Measurements from ENCODE around the gene FAM124B.
A peak's percentile ranks its signal among the peaks of the same experiment; 100 is the strongest.
"Not testable (repeated sequence)": the region's sequence is repeated elsewhere in the genome, so short reads cannot be mapped to it uniquely, and the experiment has no call there.

The FAM124B gene

DNA sequence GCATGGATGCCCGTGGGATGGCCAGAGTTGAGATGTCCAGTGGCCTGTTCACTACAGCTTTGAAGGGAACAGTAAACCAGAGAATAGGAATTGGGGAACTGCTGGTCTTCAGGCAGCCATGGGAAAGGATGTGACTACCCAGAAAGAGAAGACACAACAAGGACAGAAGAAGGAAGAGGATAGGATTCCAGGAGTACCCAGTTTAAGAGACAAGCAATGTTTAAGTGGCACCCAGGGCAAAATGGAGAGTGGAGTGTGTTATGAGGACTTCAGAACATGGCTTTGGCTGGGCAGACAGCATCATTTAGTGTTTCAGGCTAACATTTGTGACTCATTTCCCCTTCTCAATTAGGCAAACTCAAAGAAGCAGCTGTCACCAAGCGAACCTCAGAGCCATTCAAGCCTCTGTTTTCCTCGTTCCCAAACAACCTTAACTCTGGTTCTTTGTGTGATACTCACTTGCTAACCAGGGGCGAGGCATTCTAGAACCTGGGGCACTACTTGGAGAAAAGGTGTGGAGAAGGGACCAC lies 4.0 kb upstream of the FAM124B start:
- Histone ChIP-seq H3K4me3 (no peak overlapping the region), H3K9me3 (no peaks in the 10 kb centered on the region), H3K27me3 (ENCODE audit: low read depth) (no peaks in the 10 kb centered on the region), H3K36me3 (replicated peaks) (no peaks in the 10 kb centered on the region), H3K4me1 (peaks cover 9% of the 10 kb centered on the region)
- in situ Hi-C loops (cut with MboI; ENCODE audit: low sequenced_read_pairs) = no loop called here
- no peak for DNase-seq (ENCODE audit: low spot score in 2 of 2)

DNA sequence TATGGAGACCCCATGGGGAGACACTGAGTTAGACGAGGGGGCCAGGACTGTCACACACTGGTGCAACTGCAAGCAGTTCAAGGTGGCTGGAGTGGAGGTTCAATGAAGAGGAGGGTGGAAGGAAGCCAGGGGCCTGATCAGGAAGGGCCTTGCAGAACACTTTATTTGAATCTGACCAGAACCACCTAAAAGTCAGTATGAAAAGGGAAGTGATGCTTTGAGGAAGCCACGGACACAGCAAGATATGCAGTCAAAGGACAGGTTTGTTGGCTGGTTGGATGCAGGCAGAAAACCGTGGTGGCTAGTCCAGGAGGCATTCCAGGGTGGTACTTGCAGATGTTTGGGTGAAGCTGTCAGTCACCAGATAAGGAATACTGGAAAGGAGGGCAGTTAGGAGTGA lies 3.5 kb upstream of the FAM124B start:
- no peak overlapping the region for H3K4me3 ChIP-seq
- H3K4me1 ChIP-seq = peaks cover 14% of the 10 kb centered on the region
- in situ Hi-C loops (cut with MboI; ENCODE audit: low sequenced_read_pairs) = no loop called here
- DNase-seq (ENCODE audit: low spot score in 2 of 2) = no peak
- H3K36me3 ChIP-seq (replicated peaks) = no peaks in the 10 kb centered on the region
- H3K9me3 ChIP-seq = no peaks in the 10 kb centered on the region
- H3K27me3 ChIP-seq (ENCODE audit: low read depth) = no peaks in the 10 kb centered on the region

DNA sequence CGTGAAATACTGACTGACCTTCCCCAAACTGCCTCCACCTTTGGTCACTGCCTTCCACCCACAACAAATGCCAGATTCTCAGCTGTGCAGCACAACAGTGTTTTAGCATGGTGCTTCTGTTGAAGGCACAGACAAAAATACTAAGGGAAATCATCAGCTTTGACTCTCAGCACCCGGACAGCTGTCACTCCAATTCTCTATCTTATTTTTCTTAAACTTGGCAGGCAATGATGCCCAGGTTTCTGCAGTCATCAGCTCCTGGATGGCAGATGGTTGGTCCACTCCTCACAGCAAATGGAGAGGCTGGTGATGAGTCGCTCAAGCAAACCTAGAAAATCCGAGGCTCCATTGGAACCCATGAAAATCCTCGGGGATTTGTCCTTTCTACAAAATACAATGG lies 2.9 kb upstream of the FAM124B start:
- Histone ChIP-seq H3K36me3 (replicated peaks) (no peaks in the 10 kb centered on the region), H3K9me3 (no peaks in the 10 kb centered on the region), H3K4me3 (no peak overlapping the region), H3K27me3 (ENCODE audit: low read depth) (no peaks in the 10 kb centered on the region), H3K4me1 (peaks cover 19% of the 10 kb centered on the region)
- DNase-seq (ENCODE audit: low spot score in 2 of 2) = no peak
- in situ Hi-C loops (cut with MboI; ENCODE audit: low sequenced_read_pairs) = no loop called here

DNA sequence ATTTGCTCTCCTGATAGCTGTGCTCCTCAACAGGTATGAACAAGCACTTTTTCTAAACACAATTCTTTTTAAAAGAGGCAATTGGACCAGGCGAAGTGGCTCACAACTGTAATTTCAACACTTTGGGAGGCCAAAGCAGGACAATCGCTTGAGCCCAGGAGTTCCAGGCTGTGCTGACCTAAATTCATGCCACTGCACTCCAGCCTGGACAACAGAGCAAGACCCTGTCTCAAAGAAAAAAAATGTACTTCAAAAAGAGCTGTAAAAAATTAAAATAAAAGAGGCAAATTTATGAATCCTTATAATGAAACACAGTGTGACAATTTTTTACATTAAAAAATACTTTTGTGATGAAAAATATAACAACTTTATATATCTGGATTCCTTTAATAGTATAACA lies 1.8 kb upstream of the FAM124B start:
- no peak for DNase-seq (ENCODE audit: low spot score in 2 of 2)
- Histone ChIP-seq H3K9me3 (no peaks in the 10 kb centered on the region), H3K36me3 (replicated peaks) (no peaks in the 10 kb centered on the region), H3K27me3 (ENCODE audit: low read depth) (no peaks in the 10 kb centered on the region), H3K4me1 (peaks cover 19% of the 10 kb centered on the region), H3K4me3 (no peak overlapping the region)
- in situ Hi-C loops (cut with MboI; ENCODE audit: low sequenced_read_pairs) = no loop called here

DNA sequence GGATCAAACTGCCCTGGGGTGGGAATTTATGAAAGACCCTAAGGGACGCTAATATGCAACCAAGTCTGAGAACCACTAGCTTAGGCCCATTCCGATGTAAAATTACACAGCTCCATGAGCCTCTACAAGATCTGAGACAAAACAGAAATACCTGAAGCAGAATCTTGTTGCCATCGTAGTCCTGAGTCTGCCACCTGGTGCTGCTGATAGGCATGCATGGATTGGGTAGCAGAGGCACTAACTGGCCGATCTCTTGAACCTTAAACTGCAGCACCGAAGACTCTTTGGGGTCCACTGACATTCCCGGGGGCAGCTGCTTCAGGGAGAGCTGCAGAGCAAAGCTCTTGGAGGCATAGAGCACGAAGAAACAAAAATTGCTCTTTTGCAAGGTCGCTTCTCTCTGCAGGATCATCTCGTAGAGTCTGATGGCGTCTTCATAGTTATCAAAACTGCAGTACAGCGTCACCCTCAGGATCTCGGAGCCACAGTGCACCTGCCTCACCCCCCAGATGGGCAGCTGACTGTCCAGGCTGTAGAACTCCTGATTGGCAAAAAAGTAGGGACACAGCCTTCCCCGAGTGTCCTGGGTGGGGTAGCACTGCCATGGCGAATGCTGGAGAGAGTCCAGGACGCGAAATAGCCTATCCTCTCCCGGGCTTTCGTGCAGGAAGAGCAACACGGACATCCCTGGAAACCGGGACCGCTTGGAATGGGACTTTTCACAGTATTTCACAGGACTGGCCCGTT lies 848 bp downstream of the FAM124B start:
- no peaks in the 10 kb centered on the region for H3K9me3 ChIP-seq
- peak in 1 of 2 experiments; percentile 21 for DNase-seq (ENCODE audit: low spot score in 2 of 2)
- H3K36me3 ChIP-seq (replicated peaks) = no peaks in the 10 kb centered on the region
- peak overlapping the region; percentile 21 for H3K4me3 ChIP-seq
- peaks cover 19% of the 10 kb centered on the region for H3K4me1 ChIP-seq
- in situ Hi-C loops (cut with MboI; ENCODE audit: low sequenced_read_pairs) = no loop called here
- H3K27me3 ChIP-seq (ENCODE audit: low read depth) = no peaks in the 10 kb centered on the region

DNA sequence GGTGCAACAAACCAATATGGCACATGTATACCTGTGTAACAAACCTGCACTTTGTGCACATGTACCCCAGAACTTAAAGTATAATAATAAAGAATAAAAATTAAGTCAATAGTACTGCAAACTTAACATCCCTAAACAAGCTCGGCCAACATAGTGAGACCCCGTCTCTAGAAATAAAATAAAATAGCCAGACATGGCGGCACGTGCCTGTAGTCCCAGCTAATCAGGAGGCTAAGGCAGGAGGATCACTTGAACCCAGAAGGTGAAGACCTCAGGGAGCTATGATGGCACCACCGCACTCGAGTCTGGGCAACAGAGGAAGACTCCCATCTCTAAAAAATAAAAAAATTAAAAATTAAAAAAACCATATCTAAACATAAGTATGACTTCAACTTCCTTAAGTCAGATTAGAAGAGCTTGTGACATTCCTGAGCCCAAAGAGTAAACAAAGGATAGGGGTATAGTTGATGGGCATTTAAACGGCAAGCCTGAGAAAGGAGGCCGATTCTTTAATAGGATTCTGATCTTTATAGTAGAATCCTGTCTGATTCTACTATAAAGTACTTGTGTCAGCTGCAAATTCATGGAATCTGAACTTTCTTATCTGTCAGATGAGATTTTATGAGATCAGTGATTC lies 1.6 kb downstream of the FAM124B start:
- Histone ChIP-seq H3K4me1 (peaks cover 19% of the 10 kb centered on the region), H3K27me3 (ENCODE audit: low read depth) (no peaks in the 10 kb centered on the region), H3K9me3 (no peaks in the 10 kb centered on the region), H3K4me3 (peak overlapping the region; percentile 21), H3K36me3 (replicated peaks) (no peaks in the 10 kb centered on the region)
- in situ Hi-C loops (cut with MboI; ENCODE audit: low sequenced_read_pairs) = no loop called here
- DNase-seq (ENCODE audit: low spot score in 2 of 2) = no peak

DNA sequence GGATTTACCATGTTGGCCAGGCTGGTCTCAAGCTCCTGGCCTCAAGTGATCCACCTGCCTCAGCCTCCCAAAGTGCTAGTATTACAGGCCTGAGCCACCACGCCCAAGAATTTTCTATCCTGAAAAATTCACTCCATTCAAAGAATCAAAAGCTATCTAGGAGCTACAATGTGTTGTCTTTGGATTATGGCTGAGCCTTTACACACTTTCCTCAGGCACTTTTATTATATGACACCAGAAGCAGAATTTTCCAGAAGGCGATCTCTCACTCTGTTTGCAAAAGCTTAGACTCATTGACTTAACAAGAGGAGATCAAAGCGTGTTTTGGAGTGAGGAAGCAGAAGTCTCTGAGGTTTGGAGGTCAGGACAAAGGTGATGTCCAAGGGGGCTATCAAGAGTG lies 3.6 kb downstream of the FAM124B start:
- no peaks in the 10 kb centered on the region for H3K9me3 ChIP-seq
- peaks cover 19% of the 10 kb centered on the region for H3K4me1 ChIP-seq
- H3K36me3 ChIP-seq (replicated peaks) = no peaks in the 10 kb centered on the region
- in situ Hi-C loops (cut with MboI; ENCODE audit: low sequenced_read_pairs) = no loop called here
- no peak overlapping the region for H3K4me3 ChIP-seq
- H3K27me3 ChIP-seq (ENCODE audit: low read depth) = no peaks in the 10 kb centered on the region
- no peak for DNase-seq (ENCODE audit: low spot score in 2 of 2)

DNA sequence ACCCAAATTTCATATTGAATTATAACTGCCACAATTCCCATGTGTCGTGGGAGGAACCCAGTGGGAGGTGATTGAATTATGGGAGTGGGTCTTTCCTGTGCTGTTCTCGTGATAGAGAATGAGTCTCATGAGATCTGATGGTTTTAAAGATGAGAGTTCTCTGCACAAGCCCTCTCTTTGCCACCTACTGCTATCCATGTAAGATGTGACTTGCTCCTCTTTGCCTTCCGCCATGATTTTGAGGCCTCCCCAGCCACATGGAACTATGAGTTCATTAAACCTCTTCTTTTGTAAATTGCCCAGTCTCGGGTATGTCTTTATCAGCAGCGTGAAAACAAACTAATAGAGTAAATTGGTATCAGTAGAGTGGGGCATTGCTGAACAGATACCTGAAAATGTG lies 4.8 kb downstream of the FAM124B start:
- H3K4me1 ChIP-seq = peaks cover 16% of the 10 kb centered on the region
- DNase-seq (ENCODE audit: low spot score in 2 of 2); H3K9me3 ChIP-seq; H3K36me3 ChIP-seq (replicated peaks); H3K27me3 ChIP-seq (ENCODE audit: low read depth); H3K4me3 ChIP-seq; in situ Hi-C loops (cut with MboI; ENCODE audit: low sequenced_read_pairs): not testable (repeated sequence)

DNA sequence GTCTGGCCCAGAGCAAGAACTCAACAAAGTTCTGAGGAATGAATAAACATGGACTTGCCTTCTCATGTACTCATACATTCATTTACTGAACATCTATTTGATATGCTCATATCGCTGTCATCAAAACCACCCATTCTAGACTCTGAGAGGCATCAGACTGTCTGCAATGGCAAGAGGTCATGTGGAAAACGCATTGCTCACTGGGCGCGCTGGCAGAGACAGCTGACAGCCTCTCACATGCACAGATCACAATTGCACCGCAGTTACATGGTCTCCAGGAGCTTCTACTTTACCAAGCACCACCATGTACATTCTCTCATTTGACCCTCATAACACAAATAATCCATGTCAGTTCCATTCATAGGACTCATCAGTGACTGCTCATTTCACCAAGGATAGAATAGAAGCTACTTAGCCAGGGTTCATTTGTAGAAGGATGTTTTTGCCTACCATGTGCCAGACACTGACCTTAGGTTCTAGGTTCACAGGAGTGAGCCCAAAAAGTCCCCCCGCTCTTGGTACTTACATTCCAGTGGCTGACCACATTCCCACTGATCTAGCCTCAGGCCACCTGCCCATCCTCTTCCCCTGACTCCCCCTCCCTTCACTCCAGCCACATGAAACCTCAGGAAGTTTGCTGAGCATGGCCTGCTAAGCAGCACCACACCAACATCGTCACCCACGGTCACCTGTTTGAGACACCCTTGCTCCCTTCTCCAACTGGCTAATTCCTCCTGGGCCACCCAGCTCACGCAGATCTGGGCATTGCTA lies 6.1 kb downstream of the FAM124B start:
- in situ Hi-C loops (cut with MboI; ENCODE audit: low sequenced_read_pairs) = no loop called here
- peaks cover 8% of the 10 kb centered on the region for H3K4me1 ChIP-seq
- H3K36me3 ChIP-seq (replicated peaks) = no peaks in the 10 kb centered on the region
- H3K27me3 ChIP-seq (ENCODE audit: low read depth) = no peaks in the 10 kb centered on the region
- no peaks in the 10 kb centered on the region for H3K9me3 ChIP-seq
- no peak for DNase-seq (ENCODE audit: low spot score in 2 of 2)
- no peak overlapping the region for H3K4me3 ChIP-seq

DNA sequence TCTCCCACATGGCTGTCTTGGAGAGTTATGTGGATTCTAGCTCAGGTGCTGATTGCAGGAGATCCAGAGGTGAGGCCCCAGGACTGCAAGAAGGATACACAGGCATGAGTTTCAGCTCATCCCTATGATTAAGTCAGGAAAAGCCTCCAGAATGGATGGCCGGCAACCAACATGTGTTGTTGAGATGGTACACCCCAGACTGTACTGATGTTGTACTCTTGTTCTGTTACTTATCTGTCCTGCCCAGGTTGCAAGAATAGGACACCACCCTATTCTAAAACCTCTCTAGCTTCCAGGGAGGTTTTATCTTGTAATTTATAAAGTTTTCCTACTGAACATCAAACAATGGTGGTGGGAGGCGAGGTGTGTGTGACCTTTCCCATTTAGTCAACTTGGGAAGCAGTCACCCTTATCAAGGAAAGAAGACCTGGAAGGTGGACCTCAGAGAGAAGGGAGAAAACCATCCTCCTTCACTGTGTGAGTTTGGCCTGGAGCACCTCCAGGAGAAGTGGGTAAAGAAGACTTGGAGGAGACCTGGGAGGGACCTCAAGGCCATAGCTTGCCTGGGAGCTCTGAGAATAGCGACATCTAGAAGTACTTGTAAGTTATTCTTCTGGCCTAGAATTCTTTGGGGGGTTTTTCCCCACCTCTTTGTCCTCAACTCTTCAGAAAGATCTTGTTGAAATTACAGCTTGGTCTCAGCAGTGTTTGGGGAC lies 8.6 kb downstream of the FAM124B start:
- Histone ChIP-seq H3K27me3 (ENCODE audit: low read depth) (no peaks in the 10 kb centered on the region), H3K4me1 (no peaks in the 10 kb centered on the region), H3K9me3 (no peaks in the 10 kb centered on the region), H3K36me3 (replicated peaks) (no peaks in the 10 kb centered on the region), H3K4me3 (no peak overlapping the region)
- DNase-seq (ENCODE audit: low spot score in 2 of 2) = no peak
- in situ Hi-C loops (cut with MboI; ENCODE audit: low sequenced_read_pairs) = no loop called here

DNA sequence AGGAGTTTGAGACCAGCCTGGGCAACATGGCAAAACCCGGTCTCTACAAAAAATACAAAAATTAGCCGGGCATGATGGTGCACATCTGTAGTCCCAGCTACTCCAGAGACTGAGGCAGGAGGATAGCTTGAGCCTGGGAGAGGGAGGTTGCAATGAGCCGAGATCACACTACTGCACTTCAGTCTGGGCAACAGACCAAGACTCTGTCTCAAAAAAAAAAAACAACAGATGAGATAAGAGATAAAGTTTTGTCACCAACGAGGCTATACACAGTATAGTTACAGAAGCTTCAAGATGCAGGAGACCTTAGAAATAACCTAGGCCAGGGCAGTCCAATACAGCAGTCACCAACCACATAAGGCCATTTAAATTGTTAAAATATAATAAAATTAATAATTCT lies 9.4 kb downstream of the FAM124B start:
- H3K36me3 ChIP-seq (replicated peaks) = no peaks in the 10 kb centered on the region
- no peak overlapping the region for H3K4me3 ChIP-seq
- no peaks in the 10 kb centered on the region for H3K9me3 ChIP-seq
- DNase-seq (ENCODE audit: low spot score in 2 of 2) = no peak
- H3K27me3 ChIP-seq (ENCODE audit: low read depth) = no peaks in the 10 kb centered on the region
- H3K4me1 ChIP-seq = no peaks in the 10 kb centered on the region
- in situ Hi-C loops (cut with MboI; ENCODE audit: low sequenced_read_pairs) = no loop called here

DNA sequence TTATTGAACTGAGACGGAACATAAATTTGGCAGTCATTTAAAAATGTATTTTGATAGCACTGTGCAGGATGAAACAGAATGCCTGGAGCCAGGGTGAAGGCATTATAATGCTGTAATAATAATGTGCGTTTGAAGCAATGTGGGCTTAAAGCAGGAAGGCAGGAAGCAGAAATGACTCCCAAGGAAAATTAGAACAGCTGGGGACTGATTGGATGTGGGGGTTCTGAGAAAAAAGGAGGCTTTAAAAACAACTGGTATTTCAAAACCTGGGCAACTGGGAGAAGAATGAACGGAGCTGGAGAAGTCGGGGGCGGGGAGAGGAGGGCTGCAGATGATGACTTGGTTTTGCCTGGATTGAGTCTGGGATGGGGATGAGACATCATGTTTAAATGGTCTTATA lies 12.6 kb downstream of the FAM124B start:
- H3K4me1 ChIP-seq = no peaks in the 10 kb centered on the region

DNA sequence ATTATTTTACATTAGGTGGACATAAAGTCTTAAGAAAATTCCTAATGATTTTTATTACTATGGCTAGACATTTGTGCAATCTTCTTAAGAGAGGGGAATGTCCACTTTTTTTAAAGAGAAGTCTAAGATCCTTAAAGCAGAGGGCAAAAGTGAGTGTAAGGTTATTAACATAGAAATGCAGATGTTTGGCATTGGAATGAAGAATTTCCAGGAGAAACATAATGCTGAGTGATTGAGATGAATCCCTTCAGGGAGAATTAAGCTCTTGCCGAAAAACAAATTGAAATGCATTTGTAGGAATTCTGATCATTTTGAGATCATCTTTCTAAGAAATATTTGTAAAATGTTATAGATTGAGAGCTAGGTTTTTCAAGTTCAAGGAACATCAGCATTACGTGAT lies 15.0 kb downstream of the FAM124B start:
- H3K9me3 ChIP-seq = no peaks in the 10 kb centered on the region
- no peak for DNase-seq (ENCODE audit: low spot score in 2 of 2)
- H3K36me3 ChIP-seq (replicated peaks) = no peaks in the 10 kb centered on the region
- no peaks in the 10 kb centered on the region for H3K27me3 ChIP-seq (ENCODE audit: low read depth)
- H3K4me1 ChIP-seq = no peaks in the 10 kb centered on the region
- in situ Hi-C loops (cut with MboI; ENCODE audit: low sequenced_read_pairs) = no loop called here
- no peak overlapping the region for H3K4me3 ChIP-seq

More for the DNA sequence above, 12.6 kb downstream of the FAM124B start:
- H3K9me3 ChIP-seq = no peaks in the 10 kb centered on the region
- in situ Hi-C loops (cut with MboI; ENCODE audit: low sequenced_read_pairs) = no loop called here
- H3K4me3 ChIP-seq = no peak overlapping the region
- H3K36me3 ChIP-seq (replicated peaks) = no peaks in the 10 kb centered on the region
- DNase-seq (ENCODE audit: low spot score in 2 of 2) = no peak
- H3K27me3 ChIP-seq (ENCODE audit: low read depth) = no peaks in the 10 kb centered on the region
